ENCODE data around the gene CDH24. TPM values are rescaled to one million over a fixed set of nuclear protein-coding genes. Genes with fewer than 3 reads are reported as not detected.
A peak's percentile ranks its signal among the peaks of the same experiment; 100 is the strongest.

Gene CDH24
- total RNA-seq, 2 donors from 2014 or later, result 16.9 to 17.2 TPM

DNA sequence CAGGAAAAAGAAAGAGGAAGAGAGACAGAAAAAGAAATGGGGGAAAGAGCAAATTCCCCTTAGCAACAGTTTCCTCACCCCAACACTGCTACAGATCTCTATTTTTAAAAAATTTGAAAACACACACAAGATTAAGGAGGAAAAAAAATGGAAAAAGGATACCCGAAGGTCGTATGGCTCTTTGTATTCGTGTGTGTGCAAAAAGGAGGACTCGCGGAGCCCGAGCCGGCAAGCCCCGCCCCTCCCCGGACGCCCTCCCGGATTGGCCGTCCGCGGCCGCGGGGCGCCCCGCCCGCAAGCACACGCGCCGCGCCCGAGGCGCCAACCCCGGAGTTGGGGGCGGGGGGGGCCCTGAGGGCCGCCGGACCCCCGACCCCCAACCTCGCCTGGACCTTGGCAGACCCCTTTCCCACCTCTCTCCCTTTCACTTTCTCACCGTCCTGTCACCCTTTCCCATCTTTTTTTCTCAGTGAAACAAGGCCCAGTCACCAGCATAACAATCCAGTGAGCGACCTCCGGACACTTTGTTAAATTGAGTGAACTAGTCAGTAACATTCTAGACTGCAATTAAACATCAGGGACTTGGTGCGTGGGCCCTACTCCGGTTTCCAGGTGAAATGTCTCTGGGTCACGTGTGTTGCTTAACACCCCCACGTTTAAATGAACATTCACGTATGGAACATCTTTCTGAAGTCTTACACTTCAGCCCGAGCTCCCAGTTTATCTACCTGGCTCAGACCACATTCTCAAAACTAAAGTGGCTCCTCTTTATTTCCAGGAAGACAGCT, 47.2 kb downstream of the CDH24 start, which contains the start of gene C14orf93:
Gene C14orf93 (minus strand): TSS at position 205 of the 788 bp plus-strand sequence. CDS start 11,120 bp downstream, outside the sequence.
- no peaks in the 10 kb centered on the region for H3K36me3 ChIP-seq (ENCODE audit: control insufficient read depth, insufficient read depth, low read length)
- peaks cover 3% of the 10 kb centered on the region for H3K9me3 Mint-ChIP-seq
- TF ChIP-seq, protein P1, sequence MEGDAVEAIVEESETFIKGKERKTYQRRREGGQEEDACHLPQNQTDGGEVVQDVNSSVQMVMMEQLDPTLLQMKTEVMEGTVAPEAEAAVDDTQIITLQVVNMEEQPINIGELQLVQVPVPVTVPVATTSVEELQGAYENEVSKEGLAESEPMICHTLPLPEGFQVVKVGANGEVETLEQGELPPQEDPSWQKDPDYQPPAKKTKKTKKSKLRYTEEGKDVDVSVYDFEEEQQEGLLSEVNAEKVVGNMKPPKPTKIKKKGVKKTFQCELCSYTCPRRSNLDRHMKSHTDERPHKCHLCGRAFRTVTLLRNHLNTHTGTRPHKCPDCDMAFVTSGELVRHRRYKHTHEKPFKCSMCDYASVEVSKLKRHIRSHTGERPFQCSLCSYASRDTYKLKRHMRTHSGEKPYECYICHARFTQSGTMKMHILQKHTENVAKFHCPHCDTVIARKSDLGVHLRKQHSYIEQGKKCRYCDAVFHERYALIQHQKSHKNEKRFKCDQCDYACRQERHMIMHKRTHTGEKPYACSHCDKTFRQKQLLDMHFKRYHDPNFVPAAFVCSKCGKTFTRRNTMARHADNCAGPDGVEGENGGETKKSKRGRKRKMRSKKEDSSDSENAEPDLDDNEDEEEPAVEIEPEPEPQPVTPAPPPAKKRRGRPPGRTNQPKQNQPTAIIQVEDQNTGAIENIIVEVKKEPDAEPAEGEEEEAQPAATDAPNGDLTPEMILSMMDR (conservative IDR thresholded peaks at IDR 0.05), result no peak
- peak within 1 kb of the TSS; percentile 81 for H3K27ac Mint-ChIP-seq
- H3K27me3 Mint-ChIP-seq (ENCODE audit: insufficient read depth), result no peaks in the 10 kb centered on the region
- 14 to 46% methylated on average over 10 to 40 of the region's 40 CpGs for WGBS, 2 experiments (ENCODE audit: insufficient coverage in 1 of 2, insufficient read length in 1 of 2)
- H3K9ac ChIP-seq (ENCODE audit: extremely low read depth, low read length, poor library complexity, severe bottlenecking), result no peak within 1 kb of the TSS
- peak within 1 kb of the TSS; percentile 59 for H3K4me3 Mint-ChIP-seq
- H3K27me3 ChIP-seq (ENCODE audit: control insufficient read depth, insufficient read depth, low read length, poor library complexity, severe bottlenecking), result no peaks in the 10 kb centered on the region
- peaks cover 4% of the 10 kb centered on the region for H3K4me1 ChIP-seq (ENCODE audit: control insufficient read depth, insufficient read depth, low read length)
- DNase-seq, result peak; percentile 88
- H3K4me1 Mint-ChIP-seq, result peaks cover 18% of the 10 kb centered on the region
- no peaks in the 10 kb centered on the region for H3K9me3 ChIP-seq (ENCODE audit: control insufficient read depth, low read length)
- H3K4me3 ChIP-seq (ENCODE audit: low read length), result peak within 1 kb of the TSS; percentile 74
- no peaks in the 10 kb centered on the region for H3K36me3 Mint-ChIP-seq (ENCODE audit: low read depth)
- peak within 1 kb of the TSS; percentile 30 for H3K27ac ChIP-seq (ENCODE audit: low read depth, low read length)

DNA sequence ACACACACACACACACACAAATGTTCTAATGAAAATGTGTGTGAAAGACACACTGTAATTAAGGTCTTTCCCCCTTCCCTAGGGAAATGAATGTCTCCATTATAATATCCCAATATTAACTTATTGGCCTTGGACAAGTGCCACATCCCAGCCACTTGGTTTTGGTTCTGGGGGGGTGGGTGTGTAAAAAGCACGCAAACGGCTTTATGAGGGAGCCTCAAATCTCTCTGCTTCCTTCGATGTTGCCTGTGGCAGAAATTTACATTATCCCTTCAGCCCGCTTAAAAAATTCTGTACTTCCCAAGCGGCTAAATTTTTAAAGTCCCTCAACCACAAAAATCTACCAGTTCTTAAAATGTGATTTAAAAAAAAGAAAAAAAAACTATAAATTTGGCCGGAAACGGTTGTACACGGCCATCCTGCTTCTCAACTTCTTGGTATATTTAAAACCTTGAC, 47.8 kb downstream of the CDH24 start:
- H3K4me3 ChIP-seq (ENCODE audit: low read length), result peak overlapping the region; percentile 74
- no peak overlapping the region for H3K9ac ChIP-seq (ENCODE audit: extremely low read depth, low read length, poor library complexity, severe bottlenecking)
- peaks cover 4% of the 10 kb centered on the region for H3K4me1 ChIP-seq (ENCODE audit: control insufficient read depth, insufficient read depth, low read length)
- peaks cover 22% of the 10 kb centered on the region for H3K4me1 Mint-ChIP-seq
- H3K27ac ChIP-seq (ENCODE audit: low read depth, low read length), result no peak overlapping the region
- TF ChIP-seq, protein P1 (conservative IDR thresholded peaks at IDR 0.05), result no peak
- no peaks in the 10 kb centered on the region for H3K27me3 Mint-ChIP-seq (ENCODE audit: insufficient read depth)
- WGBS, 2 experiments (ENCODE audit: insufficient coverage in 1 of 2, insufficient read length in 1 of 2), result 54 to 63% methylated on average over 6 to 8 of the region's 8 CpGs
- peaks cover 3% of the 10 kb centered on the region for H3K9me3 Mint-ChIP-seq
- H3K4me3 Mint-ChIP-seq, result peak overlapping the region; percentile 59
- peak overlapping the region; percentile 71 for H3K27ac Mint-ChIP-seq
- no peaks in the 10 kb centered on the region for H3K27me3 ChIP-seq (ENCODE audit: control insufficient read depth, insufficient read depth, low read length, poor library complexity, severe bottlenecking)
- no peaks in the 10 kb centered on the region for H3K36me3 Mint-ChIP-seq (ENCODE audit: low read depth)
- no peak for DNase-seq
- H3K36me3 ChIP-seq (ENCODE audit: control insufficient read depth, insufficient read depth, low read length), result no peaks in the 10 kb centered on the region
- H3K9me3 ChIP-seq (ENCODE audit: control insufficient read depth, low read length), result no peaks in the 10 kb centered on the region

DNA sequence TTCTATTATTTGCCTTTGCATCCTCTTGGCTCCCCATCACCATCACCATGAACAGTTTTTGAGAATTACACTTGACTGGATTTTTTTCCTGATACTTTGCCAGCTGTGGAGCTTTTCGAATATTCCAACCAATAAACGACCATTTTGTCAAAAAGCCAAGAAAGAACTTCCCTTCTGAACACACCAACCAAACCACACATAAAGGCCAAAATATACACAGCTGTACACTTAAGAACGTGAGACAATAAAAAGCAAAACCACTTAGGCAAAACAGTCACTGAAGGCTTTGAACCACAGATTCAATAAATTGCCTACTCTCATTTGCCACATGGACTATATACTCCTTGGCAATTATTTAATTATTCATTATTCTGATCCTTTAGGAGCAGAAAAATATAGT, 48.5 kb downstream of the CDH24 start:
- Histone ChIP-seq H3K4me3 (ENCODE audit: low read length) (no peak overlapping the region), H3K36me3 (ENCODE audit: control insufficient read depth, insufficient read depth, low read length) (no peaks in the 10 kb centered on the region), H3K9me3 (ENCODE audit: control insufficient read depth, low read length) (no peaks in the 10 kb centered on the region), H3K27me3 (ENCODE audit: control insufficient read depth, insufficient read depth, low read length, poor library complexity, severe bottlenecking) (no peaks in the 10 kb centered on the region), H3K4me1 (ENCODE audit: control insufficient read depth, insufficient read depth, low read length) (peaks cover 4% of the 10 kb centered on the region), H3K9ac (ENCODE audit: extremely low read depth, low read length, poor library complexity, severe bottlenecking) (no peak overlapping the region), H3K27ac (ENCODE audit: low read depth, low read length) (no peak overlapping the region)
- Mint-ChIP-seq H3K27ac (no peak overlapping the region), H3K27me3 (ENCODE audit: insufficient read depth) (no peaks in the 10 kb centered on the region), H3K4me3 (no peak overlapping the region), H3K9me3 (peaks cover 3% of the 10 kb centered on the region), H3K36me3 (ENCODE audit: low read depth) (no peaks in the 10 kb centered on the region), H3K4me1 (peaks cover 22% of the 10 kb centered on the region)
- TF ChIP-seq, protein P1 (conservative IDR thresholded peaks at IDR 0.05), result no peak
- DNase-seq, result no peak
- whole genome bisulfite sequencing, 2 experiments (ENCODE audit: insufficient coverage in 1 of 2, insufficient read length in 1 of 2), result 94 to 100% methylated on average over 3 of the region's 3 CpGs
